DND-41 (cell line): ENCODE results near the gene MRPS33.

Experiments used
- CTCF ChIP-seq: IDR thresholded peaks from 2 replicates; pipeline ENCODE4 v1.5.1; 2012; ENCODE audit warnings: borderline replicate concordance, low read length, moderate library complexity, mild to moderate bottlenecking; ENCODE audit not compliant: poor library complexity, severe bottlenecking; ENCODE audit errors: extremely low read depth
- EZH2 ChIP-seq: IDR thresholded peaks from 3 replicates; pipeline ENCODE4 v1.6.1; 2012; ENCODE audit warnings: borderline replicate concordance, low read depth, mild to moderate bottlenecking, moderate library complexity, low read length, inconsistent platforms; ENCODE audit not compliant: severe bottlenecking

GRCh38 chr7:141012696-141013344 is 1.9 kb downstream of the MRPS33 start:
- no peak for TF ChIP-seq CTCF
- TF ChIP-seq EZH2, result no peak
